Osteocyte (in vitro differentiated cells): Measurements from ENCODE around the gene GDF3. TPM values are rescaled to one million over a fixed set of nuclear protein-coding genes. Genes with fewer than 3 reads are reported as not detected.

ENCODE experiments used
- DNase-seq: peaks from one replicate; pipeline ENCODE4 v3.0.0; 2021; ENCODE audit warnings: mixed read lengths; ENCODE audit not compliant: unreplicated experiment; ENCODE audit errors: extremely low spot score
- H3K27ac Mint-ChIP-seq: one replicate; pipeline ENCODE4 v1.8.0; 2021; ENCODE audit warnings: mild to moderate bottlenecking, mixed read lengths; ENCODE audit not compliant: unreplicated experiment
- H3K27me3 Mint-ChIP-seq: one replicate; pipeline ENCODE4 v1.8.0; 2021; ENCODE audit warnings: mixed read lengths; ENCODE audit not compliant: unreplicated experiment
- H3K36me3 Mint-ChIP-seq: one replicate; pipeline ENCODE4 v1.8.0; 2021; ENCODE audit warnings: mixed read lengths; ENCODE audit not compliant: unreplicated experiment
- H3K4me1 Mint-ChIP-seq: one replicate; pipeline ENCODE4 v1.8.0; 2021; ENCODE audit warnings: mixed read lengths; ENCODE audit not compliant: unreplicated experiment
- H3K4me3 Mint-ChIP-seq: one replicate; pipeline ENCODE4 v1.8.0; 2021; ENCODE audit warnings: mild to moderate bottlenecking, moderate library complexity, mixed read lengths; ENCODE audit not compliant: unreplicated experiment
- H3K9me3 Mint-ChIP-seq: one replicate; pipeline ENCODE4 v1.8.0; 2021; ENCODE audit warnings: mixed read lengths; ENCODE audit not compliant: unreplicated experiment
- CTCF ChIP-seq: fragments of 200-600 bp; sonication (generic); IDR thresholded peaks from 2 replicates; pipeline ENCODE4 v1.5.0; 2021; ENCODE audit warnings: antibody characterized with exemption, mild to moderate bottlenecking, moderate library complexity
- total RNA-seq: library from RNA; stranded (reverse); gene quantifications from 2 replicates; pipeline ENCODE4 v1.2.1, GENCODE V29; 2021

GDF3 gene
- total RNA-seq, 1 donor from 2014 or later: not detected

- H3K4me3 Mint-ChIP-seq: no peak overlapping the region
- no peak for TF ChIP-seq CTCF
- no peak for DNase-seq
- no peaks in the 10 kb centered on the region for H3K4me1 Mint-ChIP-seq
- no peaks in the 10 kb centered on the region for H3K36me3 Mint-ChIP-seq
- no peaks in the 10 kb centered on the region for H3K9me3 Mint-ChIP-seq
- no peak overlapping the region for H3K27ac Mint-ChIP-seq
- no peaks in the 10 kb centered on the region for H3K27me3 Mint-ChIP-seq
Measured at GRCh38 chr12:7709969-7710675, 14.5 kb upstream of the GDF3 start.

GRCh38 chr12:7705846-7706245 is 10.3 kb upstream of the GDF3 start:
- TF ChIP-seq CTCF: no peak
- Mint-ChIP-seq H3K36me3 (no peaks in the 10 kb centered on the region), H3K4me3 (no peak overlapping the region), H3K9me3 (no peaks in the 10 kb centered on the region), H3K4me1 (no peaks in the 10 kb centered on the region), H3K27me3 (no peaks in the 10 kb centered on the region), H3K27ac (no peak overlapping the region)
- no peak for DNase-seq

GRCh38 chr12:7695237-7695560 is 376 bp downstream of the GDF3 start:
- no peak for TF ChIP-seq CTCF
- Mint-ChIP-seq H3K4me3 (no peak overlapping the region), H3K27me3 (no peaks in the 10 kb centered on the region), H3K4me1 (no peaks in the 10 kb centered on the region), H3K36me3 (no peaks in the 10 kb centered on the region), H3K27ac (no peak overlapping the region), H3K9me3 (no peaks in the 10 kb centered on the region)
- no peak for DNase-seq

- no peak for TF ChIP-seq CTCF
- Mint-ChIP-seq H3K36me3 (no peaks in the 10 kb centered on the region), H3K4me3 (no peak overlapping the region), H3K27me3 (no peaks in the 10 kb centered on the region), H3K27ac (no peak overlapping the region), H3K9me3 (no peaks in the 10 kb centered on the region), H3K4me1 (no peaks in the 10 kb centered on the region)
- no peak for DNase-seq
Measured at GRCh38 chr12:7694556-7695236, 879 bp downstream of the GDF3 start.

GRCh38 chr12:7693793-7694192 is 1.8 kb downstream of the GDF3 start:
- Mint-ChIP-seq H3K4me3 (no peak overlapping the region), H3K9me3 (no peaks in the 10 kb centered on the region), H3K27me3 (no peaks in the 10 kb centered on the region), H3K36me3 (no peaks in the 10 kb centered on the region), H3K27ac (no peak overlapping the region), H3K4me1 (no peaks in the 10 kb centered on the region)
- TF ChIP-seq CTCF: no peak
- DNase-seq: no peak
